GM08714 (cell line): ENCODE results near the gene SLC12A8.

ENCODE experiments used
- H3K4me3 ChIP-seq: fragments of 200-500 bp; sonication (Bioruptor generic); 2 replicates; pipeline ENCODE4 v1.5.1; 2014; ENCODE audit warnings: mild to moderate bottlenecking, low read length, inconsistent platforms
- ZNF274 ChIP-seq: IDR thresholded peaks from 2 replicates; pipeline ENCODE4 v1.6.1; 2012; ENCODE audit warnings: mild to moderate bottlenecking, low read depth, low read length

The SLC12A8 gene

DNA sequence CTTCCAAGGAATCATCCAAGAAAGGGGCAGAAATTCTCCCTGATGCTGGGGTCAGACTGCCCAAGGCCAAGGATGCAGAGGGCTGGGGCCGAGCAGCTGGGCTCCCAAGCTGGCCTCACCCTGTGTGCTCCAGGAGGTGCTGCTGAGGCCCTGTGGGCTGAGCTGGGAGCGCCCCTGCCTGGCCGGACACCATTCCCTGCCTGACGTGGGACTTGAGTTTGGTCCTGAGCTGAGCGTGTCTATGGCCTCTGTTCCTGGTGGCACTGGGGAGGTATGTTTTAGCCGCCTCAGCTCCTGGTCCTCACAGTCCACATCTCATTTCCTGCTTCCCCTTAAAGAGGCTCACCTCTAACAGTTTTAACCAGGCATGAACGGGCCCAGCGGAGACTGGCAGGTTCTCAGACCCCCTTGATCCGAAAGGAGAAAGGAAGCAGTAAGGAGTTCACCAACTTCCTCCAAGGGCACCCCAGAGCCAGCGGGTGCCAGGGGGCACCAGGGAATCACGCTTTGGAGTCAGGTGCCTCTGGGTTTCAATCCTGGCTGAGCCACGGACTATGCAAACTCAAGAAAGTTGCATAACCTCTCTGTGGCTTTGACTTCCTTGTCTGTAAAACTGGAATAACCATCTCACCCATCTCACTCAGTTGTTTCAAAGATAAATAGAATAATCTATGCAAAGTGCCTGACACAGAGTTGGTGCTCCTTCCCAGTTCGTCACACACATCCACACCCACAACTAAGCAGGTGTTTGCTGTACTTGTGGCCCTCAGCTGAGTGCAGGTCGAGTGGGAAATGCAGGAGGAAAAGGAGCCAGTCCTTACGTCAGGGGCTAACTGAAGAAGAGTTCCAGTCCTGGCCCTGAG, 48.6 kb downstream of the SLC12A8 start:
- no peak for TF ChIP-seq ZNF274
- no peak overlapping the region for H3K4me3 ChIP-seq

DNA sequence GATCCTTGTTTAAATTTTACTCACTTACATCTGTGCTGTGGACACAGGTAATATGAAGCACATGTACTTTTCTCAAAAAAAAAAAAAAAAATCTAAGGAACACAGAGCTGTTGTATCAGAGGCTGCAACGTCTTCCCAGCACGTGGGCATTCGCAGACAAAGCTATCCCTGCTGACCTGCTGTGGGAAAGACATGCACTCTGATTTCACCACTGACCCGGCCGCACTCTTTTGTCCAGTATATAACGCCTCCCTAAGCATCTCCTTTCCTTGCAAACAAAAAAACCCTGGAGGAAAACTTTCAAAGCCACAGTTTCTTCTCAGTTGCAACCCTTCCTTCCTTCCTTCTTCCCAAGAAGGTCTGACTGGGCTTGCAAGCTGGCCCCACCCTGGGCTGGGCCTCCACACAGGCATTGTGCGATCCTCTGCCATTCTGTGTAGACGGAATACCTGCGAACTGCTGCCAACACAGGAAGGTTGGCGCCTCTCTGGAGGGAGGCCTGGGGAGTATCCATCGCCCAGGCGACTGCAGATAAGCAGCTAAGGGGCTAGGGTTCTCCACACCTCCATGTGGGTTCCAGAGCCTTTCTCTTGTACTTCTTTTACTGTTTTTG, 50.8 kb downstream of the SLC12A8 start:
- no peak for TF ChIP-seq ZNF274

DNA sequence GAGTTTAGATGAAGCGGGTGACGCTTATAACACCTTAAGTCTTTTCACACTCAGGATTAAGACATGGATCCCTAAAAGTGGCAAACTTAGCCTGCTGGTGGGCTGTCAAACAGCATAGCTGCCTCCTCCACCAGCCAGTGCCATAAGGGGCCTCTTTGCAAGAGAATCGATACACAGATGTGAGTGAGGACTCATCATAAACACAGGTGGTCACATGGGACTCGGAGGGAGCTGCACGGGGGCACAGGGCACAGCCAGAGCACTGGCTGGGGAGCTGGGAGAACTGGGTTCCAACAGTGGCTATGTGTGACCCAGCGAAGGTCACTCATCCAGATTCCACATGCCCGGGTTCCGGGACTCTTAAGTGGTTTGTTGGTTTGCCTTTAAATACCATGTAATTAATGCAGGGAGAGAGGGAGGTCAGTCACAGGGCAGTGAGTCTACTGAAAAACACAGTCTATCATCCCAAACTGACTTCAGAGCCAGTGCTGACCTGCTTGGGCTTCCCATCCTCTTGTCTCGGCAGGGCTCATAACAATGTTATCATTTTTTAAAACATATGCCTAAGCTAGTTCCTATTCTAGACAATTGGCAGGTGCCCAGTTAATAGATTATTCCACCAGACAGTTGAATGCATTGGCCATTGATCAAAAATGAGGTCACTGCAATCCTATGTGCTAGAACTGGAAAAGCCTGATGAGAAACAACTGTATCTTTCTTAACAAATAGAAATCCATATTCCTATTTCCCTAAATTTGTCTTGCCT, 51.8 kb downstream of the SLC12A8 start:
- H3K4me3 ChIP-seq, result no peak overlapping the region
- no peak for TF ChIP-seq ZNF274

More for the DNA sequence above, 50.8 kb downstream of the SLC12A8 start:
- no peak overlapping the region for H3K4me3 ChIP-seq

DNA sequence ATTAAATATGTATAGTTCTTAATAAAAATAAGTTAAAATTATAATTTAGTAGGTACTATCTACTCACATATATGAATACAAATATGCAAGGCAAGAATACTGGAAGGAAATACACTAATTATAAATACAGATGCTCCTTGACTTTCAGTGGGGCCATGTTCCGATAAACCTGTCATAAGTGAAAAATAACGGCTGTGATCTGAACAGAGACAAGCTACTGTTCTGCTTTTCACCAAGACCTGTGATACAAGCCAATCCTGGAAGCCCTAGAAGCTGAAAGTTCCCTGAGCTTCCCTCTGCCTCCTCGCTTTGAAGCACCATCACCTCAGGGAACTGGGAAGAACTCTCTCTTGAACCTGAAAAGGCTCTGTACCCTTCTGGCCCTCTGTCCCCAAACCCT, 55.4 kb downstream of the SLC12A8 start:
- TF ChIP-seq ZNF274, result no peak
- H3K4me3 ChIP-seq, result no peak overlapping the region

DNA sequence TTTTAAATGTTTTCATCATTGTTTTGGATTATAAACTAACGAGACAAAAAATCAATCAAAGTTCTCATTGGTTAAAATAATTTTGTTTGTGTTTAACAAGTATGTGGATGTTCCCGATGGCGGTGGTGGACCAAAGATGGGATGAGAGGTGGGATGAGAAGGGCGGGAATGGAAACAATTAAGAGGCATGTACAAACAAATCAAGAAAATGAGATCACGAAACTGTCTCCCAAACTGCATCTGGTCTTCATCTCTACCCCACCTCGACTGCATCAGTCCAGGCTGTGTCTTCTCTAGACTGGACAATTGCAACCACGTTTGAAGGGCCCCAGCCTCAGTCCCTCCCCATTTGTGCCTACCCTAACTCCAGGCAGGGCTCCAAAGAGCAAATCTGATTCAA, 56.1 kb downstream of the SLC12A8 start:
- no peak for TF ChIP-seq ZNF274

DNA sequence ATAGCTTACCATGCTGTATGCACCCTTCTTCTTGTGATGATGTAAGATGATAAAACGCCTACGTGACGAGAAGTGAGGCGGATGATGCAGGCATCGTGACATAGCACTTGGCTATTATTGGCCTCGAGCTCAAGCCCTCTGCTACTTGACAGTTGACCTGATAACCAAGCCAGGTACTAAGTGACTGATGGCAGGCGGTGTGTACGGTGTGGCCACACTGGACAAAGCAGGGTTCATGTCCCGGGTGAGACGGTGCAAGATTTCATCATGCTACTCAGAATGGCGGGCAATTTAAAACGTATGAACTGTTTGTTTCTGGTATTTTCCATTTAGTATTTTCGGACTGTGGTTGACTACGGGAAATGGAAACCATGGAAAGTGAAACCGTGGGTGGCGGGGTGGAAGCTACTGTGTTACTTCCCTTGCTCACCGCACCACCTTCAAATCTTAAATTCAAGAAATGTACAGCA, 57.7 kb downstream of the SLC12A8 start:
- no peak for TF ChIP-seq ZNF274

More for the DNA sequence above, 56.1 kb downstream of the SLC12A8 start:
- H3K4me3 ChIP-seq, result no peak overlapping the region

DNA sequence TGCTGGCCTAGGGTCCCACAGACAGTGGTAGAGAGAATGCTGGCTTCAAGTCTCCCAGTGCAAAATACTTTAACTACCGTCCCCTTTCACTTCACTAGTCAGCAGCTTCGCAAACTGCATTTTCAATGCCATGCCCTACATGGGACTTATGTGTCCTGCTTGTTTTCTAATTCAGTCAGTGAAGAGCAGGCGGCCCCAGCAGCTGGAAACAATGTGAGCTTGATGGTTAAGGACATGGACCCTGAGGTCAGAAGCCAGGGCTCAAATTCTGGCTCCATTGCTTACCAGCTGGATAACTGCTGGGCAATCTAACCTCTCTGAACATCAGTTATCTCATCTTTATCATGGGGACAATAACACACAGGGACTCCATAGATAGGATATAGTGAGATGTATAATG, 58.4 kb downstream of the SLC12A8 start:
- H3K4me3 ChIP-seq, result no peak overlapping the region
- no peak for TF ChIP-seq ZNF274

More for the DNA sequence above, 57.7 kb downstream of the SLC12A8 start:
- H3K4me3 ChIP-seq, result no peak overlapping the region

DNA sequence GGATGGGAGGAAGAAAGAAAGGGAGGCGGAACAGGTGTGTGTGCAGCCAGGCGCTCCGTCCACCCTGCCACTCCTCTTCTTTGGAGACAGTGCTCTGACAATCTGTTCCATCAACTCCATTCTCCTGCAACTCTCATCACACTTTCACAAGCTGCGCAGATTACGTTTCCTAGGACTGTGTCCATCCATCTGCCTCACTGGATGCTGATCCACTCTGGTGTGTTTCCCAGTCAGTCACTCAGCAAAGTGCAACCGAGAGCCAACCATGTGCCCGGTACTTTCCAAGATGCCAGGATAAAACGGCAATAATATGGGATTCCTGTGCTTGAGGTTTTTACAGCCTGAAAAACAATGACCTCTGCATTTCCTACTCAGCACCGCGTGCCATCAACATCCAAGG, 59.6 kb downstream of the SLC12A8 start:
- H3K4me3 ChIP-seq, result no peak overlapping the region
- no peak for TF ChIP-seq ZNF274

DNA sequence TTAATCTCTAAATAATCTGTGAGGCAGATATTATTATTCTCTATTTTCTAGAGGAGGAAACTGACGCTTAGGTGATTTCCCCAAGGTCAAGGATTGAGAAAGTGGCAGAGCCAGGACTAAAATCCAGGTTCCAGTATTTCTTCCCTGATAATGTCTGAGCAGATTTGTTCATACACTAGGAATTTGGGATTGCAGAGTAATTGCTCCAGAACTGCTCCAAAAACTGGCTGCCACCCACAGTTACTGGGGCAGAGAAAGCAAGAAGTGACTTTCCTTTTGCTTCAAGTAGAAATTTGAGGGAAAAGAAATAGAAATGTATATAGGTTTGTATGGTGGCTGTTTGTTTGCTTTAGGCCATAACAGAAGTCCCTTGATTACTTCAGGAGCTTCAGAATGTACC, 60.6 kb downstream of the SLC12A8 start:
- no peak for TF ChIP-seq ZNF274
- H3K4me3 ChIP-seq, result no peak overlapping the region

DNA sequence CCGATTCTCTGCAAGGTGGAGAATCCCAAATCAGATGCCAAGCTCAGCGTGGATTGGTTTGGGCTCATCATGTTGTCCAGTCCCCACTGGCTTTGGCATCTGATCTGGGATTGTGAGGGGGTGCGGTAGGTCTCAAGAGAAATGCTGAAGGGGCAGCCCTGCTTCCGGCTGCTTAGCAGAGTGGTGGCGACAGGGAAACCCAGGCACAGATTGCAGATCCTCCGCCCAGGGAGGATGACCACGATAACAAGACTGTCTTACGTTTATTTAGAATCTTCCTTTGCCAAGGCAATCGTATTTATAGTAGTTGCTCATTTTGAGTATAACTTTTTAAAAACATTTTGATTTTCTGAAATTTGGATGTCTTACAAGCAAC, 61.1 kb downstream of the SLC12A8 start:
- no peak for TF ChIP-seq ZNF274

DNA sequence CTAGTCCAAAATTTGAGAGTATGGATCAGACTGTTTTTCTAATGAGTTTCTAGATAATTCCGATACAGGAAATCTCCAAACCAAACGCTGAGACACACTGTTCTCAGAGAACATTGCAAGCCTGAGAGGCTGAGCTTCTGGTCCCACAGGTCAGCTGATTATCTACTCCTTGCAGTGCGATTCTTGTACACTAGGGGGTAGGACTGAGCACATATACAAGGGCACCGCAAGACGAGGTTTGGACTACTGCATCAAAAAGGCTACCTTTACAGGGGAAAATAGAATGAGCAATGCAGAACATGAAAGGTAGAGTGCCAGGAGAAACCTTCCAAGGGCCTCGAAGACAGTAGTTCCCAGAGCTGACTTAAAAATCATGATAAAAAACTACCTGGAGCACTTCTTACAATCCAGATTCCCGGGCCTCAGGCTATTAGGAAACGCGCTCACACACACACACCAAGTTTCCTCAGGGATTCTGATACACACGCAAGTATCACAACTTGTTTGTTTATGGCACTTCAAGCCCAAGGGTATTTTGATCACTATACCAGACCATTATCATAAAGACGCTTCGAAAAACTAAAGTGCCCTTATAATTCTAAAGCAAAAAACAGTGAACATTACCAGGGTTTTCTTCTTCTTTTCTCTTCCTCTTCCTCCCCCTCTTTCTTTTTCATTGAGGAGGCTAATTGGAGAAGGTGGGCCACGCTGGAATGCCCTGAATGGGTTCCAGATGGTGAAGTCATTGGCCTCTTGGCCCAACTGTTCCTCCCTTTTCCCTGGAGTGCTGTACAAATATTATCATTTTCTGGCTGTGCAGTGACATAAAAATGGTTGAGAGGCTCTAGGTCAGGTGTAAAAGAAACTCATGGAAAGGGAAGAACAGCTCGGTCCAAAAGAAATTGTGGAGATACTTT, 61.8 kb downstream of the SLC12A8 start:
- no peak overlapping the region for H3K4me3 ChIP-seq
- no peak for TF ChIP-seq ZNF274

More for the DNA sequence above, 61.1 kb downstream of the SLC12A8 start:
- H3K4me3 ChIP-seq, result no peak overlapping the region

DNA sequence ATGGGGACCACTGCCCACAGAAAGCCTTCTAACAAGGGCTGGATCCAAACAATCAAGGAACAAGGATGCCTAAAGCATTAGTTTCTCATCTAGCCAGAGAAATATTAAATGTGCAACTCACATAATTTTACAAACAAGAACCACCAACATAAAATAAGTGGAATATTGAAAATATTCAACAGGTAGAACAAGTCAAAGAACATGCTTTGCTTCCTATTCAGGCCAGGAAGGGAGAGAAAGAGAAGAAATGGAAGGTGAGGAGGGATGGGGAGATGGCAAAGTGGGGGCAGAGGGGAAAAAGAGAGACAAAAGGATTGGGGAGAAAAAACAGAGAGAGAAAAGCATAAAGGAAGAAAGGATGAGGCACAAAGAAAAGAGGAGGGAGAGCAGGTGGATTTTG, 63.1 kb downstream of the SLC12A8 start:
- no peak overlapping the region for H3K4me3 ChIP-seq
- TF ChIP-seq ZNF274, result no peak

DNA sequence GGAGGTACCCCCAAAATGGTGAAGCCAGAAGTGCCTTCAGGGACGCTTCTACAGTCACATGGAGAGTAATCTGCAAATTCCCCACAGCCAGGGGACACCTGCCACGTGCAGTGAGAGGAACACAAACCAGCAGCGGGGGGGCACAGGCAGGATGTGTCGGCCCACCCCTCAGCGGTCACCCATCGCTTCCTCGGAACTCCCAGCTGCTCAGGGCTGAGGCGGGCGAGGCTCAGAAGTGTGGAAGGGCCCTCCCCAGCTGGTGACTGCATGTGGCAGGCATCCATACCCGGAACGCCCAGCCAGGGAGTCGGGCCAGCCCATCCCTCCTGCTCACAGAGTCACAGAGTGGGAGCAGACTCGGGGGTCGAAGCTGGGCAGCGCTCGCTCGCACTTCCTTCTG, 63.7 kb downstream of the SLC12A8 start:
- no peak for TF ChIP-seq ZNF274

More for the DNA sequence above, 63.7 kb downstream of the SLC12A8 start:
- no peak overlapping the region for H3K4me3 ChIP-seq
